Upper lobe of left lung (tissue), 4 donors: ENCODE measurements around the gene ASB14.

Source experiments
- POLR2A ChIP-seq, 4 donors: fragments of 450-650 bp; IDR thresholded peaks; one replicate each; pipeline ENCODE4 v1.5.1; 2016 to 2017; ENCODE audit warnings: antibody characterized with exemption in 4 of 4, mild to moderate bottlenecking in 2 of 4
- POLR2AphosphoS5 ChIP-seq, 2 donors: sonication (generic); formaldehyde crosslinking; IDR thresholded peaks; one replicate each; pipeline ENCODE4 v1.5.1; 2017; ENCODE audit warnings: antibody characterized with exemption in 2 of 2
- TF ChIP-seq, protein P1 (sequence below), 6 experiments: fragments of 450-650 bp in 4 of 6; fragments of 200-600 bp in 2 of 6; sonication (generic) in 2 of 6; IDR thresholded peaks; one replicate each; pipeline ENCODE4 v1.5.1; 2016 to 2019; ENCODE audit warnings: antibody characterized with exemption in 6 of 6

DNA sequence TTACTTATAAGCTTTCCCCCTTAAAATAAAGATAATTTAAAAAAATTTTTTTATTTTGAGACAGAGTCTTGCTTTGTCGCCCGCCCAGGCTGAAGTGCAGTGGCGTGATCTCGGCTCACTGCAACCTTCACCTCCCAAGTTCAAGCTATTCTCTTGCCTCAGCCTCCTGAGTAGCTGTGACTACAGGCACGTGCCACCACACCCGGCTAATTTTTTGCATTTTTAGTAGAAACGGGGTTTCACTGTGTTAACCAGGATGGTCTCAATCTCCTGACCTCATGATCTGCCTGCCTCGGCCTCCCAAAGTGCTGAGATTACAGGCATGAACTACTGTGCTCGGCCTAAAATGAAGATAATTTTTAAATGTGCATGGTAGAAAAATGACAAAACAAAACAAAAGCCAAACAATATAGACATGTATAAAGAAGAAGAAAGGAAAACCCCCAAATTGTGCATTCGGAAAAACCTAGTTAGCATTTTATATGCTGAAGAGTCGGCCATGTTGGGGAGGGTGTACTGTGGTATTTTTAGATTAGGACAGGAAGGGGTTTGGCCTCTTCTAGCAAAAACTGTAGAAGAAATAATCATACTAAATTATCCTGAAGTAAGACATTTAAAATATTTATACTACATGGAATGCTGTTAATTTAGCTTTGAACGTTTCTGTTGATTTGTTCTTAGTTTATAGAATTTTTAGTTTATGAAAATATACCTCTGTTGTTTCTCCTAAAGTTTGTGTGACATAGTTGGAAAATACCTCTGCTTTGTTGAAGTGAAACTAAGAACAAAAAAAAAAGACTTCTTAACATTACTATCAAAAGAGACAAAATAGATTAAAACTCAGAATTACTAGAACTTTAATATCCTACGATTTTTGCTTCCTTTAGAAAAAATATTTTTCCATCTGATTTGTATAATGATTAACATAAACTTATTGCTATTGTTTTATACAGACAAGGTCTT lies 57.6 kb downstream of the ASB14 start:
- no peak for TF ChIP-seq POLR2A (IDR thresholded peaks at IDR 0.05)
- TF ChIP-seq, protein P1, sequence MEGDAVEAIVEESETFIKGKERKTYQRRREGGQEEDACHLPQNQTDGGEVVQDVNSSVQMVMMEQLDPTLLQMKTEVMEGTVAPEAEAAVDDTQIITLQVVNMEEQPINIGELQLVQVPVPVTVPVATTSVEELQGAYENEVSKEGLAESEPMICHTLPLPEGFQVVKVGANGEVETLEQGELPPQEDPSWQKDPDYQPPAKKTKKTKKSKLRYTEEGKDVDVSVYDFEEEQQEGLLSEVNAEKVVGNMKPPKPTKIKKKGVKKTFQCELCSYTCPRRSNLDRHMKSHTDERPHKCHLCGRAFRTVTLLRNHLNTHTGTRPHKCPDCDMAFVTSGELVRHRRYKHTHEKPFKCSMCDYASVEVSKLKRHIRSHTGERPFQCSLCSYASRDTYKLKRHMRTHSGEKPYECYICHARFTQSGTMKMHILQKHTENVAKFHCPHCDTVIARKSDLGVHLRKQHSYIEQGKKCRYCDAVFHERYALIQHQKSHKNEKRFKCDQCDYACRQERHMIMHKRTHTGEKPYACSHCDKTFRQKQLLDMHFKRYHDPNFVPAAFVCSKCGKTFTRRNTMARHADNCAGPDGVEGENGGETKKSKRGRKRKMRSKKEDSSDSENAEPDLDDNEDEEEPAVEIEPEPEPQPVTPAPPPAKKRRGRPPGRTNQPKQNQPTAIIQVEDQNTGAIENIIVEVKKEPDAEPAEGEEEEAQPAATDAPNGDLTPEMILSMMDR (IDR thresholded peaks at IDR 0.05) = no peak
- no peak for TF ChIP-seq POLR2AphosphoS5 (IDR thresholded peaks at IDR 0.05)
